Transverse colon (tissue), 4 donors: Measurements from ENCODE around the gene TBC1D20.
"Not testable (repeated sequence)": the region's sequence is repeated elsewhere in the genome, so short reads cannot be mapped to it uniquely, and the experiment has no call there.

Experiments used
- EP300 ChIP-seq: sonication (generic); formaldehyde crosslinking; IDR thresholded peaks from one replicate; pipeline ENCODE4 v1.6.1; 2017; ENCODE audit warnings: antibody characterized with exemption, low read depth
- POLR2A ChIP-seq: fragments of 450-650 bp; IDR thresholded peaks from one replicate; pipeline ENCODE4 v1.6.1; 2016; ENCODE audit warnings: antibody characterized with exemption, mild to moderate bottlenecking, moderate library complexity
- POLR2AphosphoS5 ChIP-seq, 3 donors: sonication (generic); formaldehyde crosslinking; IDR thresholded peaks; one replicate each; pipeline ENCODE4 v1.6.1; 2016; ENCODE audit warnings: antibody characterized with exemption in 3 of 3
- TF ChIP-seq, protein P1 (sequence below), 5 experiments: fragments of 200-600 bp in 3 of 5; fragments of 450-650 bp in 2 of 5; sonication (generic) in 3 of 5; IDR thresholded peaks; 1 replicate in 2 of 5; 2 replicates in 3 of 5; pipeline ENCODE4 v1.5.1; 2016 to 2017; ENCODE audit warnings: antibody characterized with exemption in 5 of 5, inconsistent platforms in 3 of 5, mild to moderate bottlenecking in 2 of 5, moderate library complexity in 1 of 5

DNA sequence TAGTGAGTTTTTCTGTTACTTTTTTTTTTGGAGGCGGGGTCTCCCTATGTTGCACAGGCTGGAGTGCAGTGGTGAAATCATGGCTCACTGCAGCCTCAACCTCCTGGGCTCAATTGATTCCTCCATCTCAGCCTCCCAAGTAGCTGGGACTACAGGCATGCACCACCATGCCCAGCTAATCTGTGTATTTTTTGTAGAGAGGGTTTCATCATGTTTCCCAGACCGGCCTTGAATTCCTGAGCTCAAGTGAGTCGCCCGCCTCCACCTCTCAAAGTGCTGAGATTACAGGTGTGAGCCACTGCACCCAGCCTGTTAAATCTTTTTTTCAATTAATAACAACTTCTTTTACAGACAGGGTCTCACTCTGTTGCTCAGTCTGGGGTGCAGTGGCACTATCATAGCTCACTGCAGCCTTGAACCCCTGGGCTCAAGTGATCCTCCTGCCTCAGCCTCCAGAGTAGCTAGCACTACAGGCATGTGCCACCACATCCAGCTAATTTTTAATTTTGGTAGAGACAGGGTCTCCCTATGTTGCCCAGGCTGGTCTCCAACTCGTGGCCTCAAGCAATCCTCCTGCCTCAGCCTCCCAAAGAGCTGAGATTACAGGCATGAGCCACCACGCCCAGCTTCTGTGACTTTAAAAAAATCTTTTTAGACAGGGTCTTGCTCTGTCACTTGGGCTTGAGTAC, 14.4 kb upstream of the TBC1D20 start:
- TF ChIP-seq, protein P1, sequence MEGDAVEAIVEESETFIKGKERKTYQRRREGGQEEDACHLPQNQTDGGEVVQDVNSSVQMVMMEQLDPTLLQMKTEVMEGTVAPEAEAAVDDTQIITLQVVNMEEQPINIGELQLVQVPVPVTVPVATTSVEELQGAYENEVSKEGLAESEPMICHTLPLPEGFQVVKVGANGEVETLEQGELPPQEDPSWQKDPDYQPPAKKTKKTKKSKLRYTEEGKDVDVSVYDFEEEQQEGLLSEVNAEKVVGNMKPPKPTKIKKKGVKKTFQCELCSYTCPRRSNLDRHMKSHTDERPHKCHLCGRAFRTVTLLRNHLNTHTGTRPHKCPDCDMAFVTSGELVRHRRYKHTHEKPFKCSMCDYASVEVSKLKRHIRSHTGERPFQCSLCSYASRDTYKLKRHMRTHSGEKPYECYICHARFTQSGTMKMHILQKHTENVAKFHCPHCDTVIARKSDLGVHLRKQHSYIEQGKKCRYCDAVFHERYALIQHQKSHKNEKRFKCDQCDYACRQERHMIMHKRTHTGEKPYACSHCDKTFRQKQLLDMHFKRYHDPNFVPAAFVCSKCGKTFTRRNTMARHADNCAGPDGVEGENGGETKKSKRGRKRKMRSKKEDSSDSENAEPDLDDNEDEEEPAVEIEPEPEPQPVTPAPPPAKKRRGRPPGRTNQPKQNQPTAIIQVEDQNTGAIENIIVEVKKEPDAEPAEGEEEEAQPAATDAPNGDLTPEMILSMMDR (IDR thresholded peaks at IDR 0.05): not testable (repeated sequence)
- TF ChIP-seq POLR2A; POLR2AphosphoS5 (IDR thresholded peaks at IDR 0.05); EP300: not testable (repeated sequence)
